ELR (cell line): Measurements from ENCODE around the gene CCDC12.
A peak's percentile ranks its signal among the peaks of the same experiment; 100 is the strongest.

Source experiments
- DNase-seq: peaks from one replicate; pipeline ENCODE4 v3.0.0-alpha.2; 2015; ENCODE audit warnings: low read depth

Gene CCDC12

GRCh38 chr3:46892285-46893145 is 84.0 kb downstream of the CCDC12 start:
- DNase-seq: peak; percentile 79

GRCh38 chr3:46891132-46891531 is 85.4 kb downstream of the CCDC12 start:
- no peak for DNase-seq

- DNase-seq: no peak
These were observed 86.4 kb downstream of the CCDC12 start for GRCh38 chr3:46890132-46890531.

- DNase-seq: no peak
These were observed 87.0 kb downstream of the CCDC12 start for GRCh38 chr3:46889381-46890110.

- no peak for DNase-seq
These were observed 87.8 kb downstream of the CCDC12 start for GRCh38 chr3:46888705-46889104.

- no peak for DNase-seq
These were observed 88.5 kb downstream of the CCDC12 start for GRCh38 chr3:46887980-46888494.

- no peak for DNase-seq
These were observed 90.9 kb downstream of the CCDC12 start for GRCh38 chr3:46885612-46886011.

- no peak for DNase-seq
These were observed 91.6 kb downstream of the CCDC12 start for GRCh38 chr3:46884929-46885328.

- no peak for DNase-seq
These were observed 92.1 kb downstream of the CCDC12 start for GRCh38 chr3:46884427-46884826.

GRCh38 chr3:46883830-46884185 is 92.7 kb downstream of the CCDC12 start:
- no peak for DNase-seq

- peak; percentile 41 for DNase-seq
These were observed 93.3 kb downstream of the CCDC12 start for GRCh38 chr3:46883054-46883829.

- peak; percentile 34 for DNase-seq
These were observed 94.0 kb downstream of the CCDC12 start for GRCh38 chr3:46882377-46883053.

GRCh38 chr3:46881596-46882376 is 94.8 kb downstream of the CCDC12 start:
- peak; percentile 20 for DNase-seq

- no peak for DNase-seq
These were observed 95.5 kb downstream of the CCDC12 start for GRCh38 chr3:46880884-46881595.

- peak; percentile 30 for DNase-seq
These were observed 97.6 kb downstream of the CCDC12 start for GRCh38 chr3:46878781-46879436.

GRCh38 chr3:46877406-46878125 is 99.0 kb downstream of the CCDC12 start, which contains the start of gene PTH1R:
TSS of gene PTH1R (plus strand) at chr3:46877721. CDS start at chr3:46883560, 5,839 bp downstream.
- no peak for DNase-seq

- DNase-seq: no peak
These were observed 99.9 kb downstream of the CCDC12 start for GRCh38 chr3:46876313-46877300.

- DNase-seq: no peak
These were observed 101.0 kb downstream of the CCDC12 start for GRCh38 chr3:46875560-46875959.
